ENCODE measurements around the gene POLN.

DNA sequence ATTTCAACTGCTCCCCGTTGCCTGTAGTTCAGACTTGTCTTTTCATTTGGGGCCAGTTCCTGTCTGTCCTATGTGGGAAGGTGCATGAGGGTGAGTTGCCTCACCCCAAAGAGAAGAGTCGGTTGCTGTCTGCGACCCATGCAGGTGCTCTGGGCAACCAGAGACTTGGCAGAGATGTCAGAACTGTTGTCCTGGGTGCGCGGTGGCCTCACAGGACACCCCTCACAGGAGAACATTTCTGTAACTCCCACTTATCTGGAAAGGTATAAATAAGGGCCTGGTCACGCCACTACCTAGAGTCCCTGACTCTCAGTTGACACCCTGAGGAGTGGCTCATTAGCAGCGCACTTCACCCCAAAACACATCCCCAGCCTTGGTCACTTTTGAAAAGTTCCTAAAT, 192.5 kb downstream of the POLN start:
- no peak for TF ChIP-seq POLR2A (IDR thresholded peaks at IDR 0.05)
- TF ChIP-seq, protein P1, sequence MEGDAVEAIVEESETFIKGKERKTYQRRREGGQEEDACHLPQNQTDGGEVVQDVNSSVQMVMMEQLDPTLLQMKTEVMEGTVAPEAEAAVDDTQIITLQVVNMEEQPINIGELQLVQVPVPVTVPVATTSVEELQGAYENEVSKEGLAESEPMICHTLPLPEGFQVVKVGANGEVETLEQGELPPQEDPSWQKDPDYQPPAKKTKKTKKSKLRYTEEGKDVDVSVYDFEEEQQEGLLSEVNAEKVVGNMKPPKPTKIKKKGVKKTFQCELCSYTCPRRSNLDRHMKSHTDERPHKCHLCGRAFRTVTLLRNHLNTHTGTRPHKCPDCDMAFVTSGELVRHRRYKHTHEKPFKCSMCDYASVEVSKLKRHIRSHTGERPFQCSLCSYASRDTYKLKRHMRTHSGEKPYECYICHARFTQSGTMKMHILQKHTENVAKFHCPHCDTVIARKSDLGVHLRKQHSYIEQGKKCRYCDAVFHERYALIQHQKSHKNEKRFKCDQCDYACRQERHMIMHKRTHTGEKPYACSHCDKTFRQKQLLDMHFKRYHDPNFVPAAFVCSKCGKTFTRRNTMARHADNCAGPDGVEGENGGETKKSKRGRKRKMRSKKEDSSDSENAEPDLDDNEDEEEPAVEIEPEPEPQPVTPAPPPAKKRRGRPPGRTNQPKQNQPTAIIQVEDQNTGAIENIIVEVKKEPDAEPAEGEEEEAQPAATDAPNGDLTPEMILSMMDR (IDR thresholded peaks at IDR 0.05) = no peak
